H1 (cell line): Measurements from ENCODE around the gene SCMH1. TPM values are rescaled to one million over a fixed set of nuclear protein-coding genes. Genes with fewer than 3 reads are reported as not detected.
A peak's percentile ranks its signal among the peaks of the same experiment; 100 is the strongest.

Experiments
- RAD21 ChIP-seq, 2 experiments: IDR thresholded peaks in 1 of 2; conservative IDR thresholded peaks in 1 of 2; 2 replicates each; pipeline ENCODE4 v1.6.1; 2011; ENCODE audit warnings: low read depth in 2 of 2, low read length in 2 of 2, improper control_type of control experiment in 1 of 2, inconsistent platforms in 1 of 2, mild to moderate bottlenecking in 1 of 2, moderate library complexity in 1 of 2
- SP4 ChIP-seq: IDR thresholded peaks from 2 replicates; pipeline ENCODE4 v1.6.1; 2012; ENCODE audit warnings: low read length, inconsistent platforms
- polyA plus RNA-seq, 7 experiments: library from polyadenylated mRNA; depleted of rRNA in 3 of 7; stranded (reverse) in 5 of 7; unstranded in 2 of 7; fragments of >200 nt in 5 of 7; fragments of 200-250 nt in 2 of 7; gene quantifications; 1 replicate in 5 of 7; 2 replicates in 1 of 7; 4 replicates in 1 of 7; pipeline versions ENCODE4 v1.2.1 to v1.2.3, GENCODE V29; 2011 to 2013; ENCODE audit warnings: missing spikeins in 2 of 7, mixed read lengths in 2 of 7
- total RNA-seq: library from RNA; stranded (reverse); fragmentation: NEBNext Ultra II Directional; extraction: Animal tissue kit (Norgen Biotek cat#: 25700); gene quantifications from 2 replicates; pipeline ENCODE4 v1.2.1, GENCODE V29; 2021

SCMH1 gene
- total and polyA plus RNA-seq, 2 of the 8 experiments (the other 6 are each of a cell fraction or from before 2014, with no cell fraction given), result 16.6 to 30.7 TPM

DNA sequence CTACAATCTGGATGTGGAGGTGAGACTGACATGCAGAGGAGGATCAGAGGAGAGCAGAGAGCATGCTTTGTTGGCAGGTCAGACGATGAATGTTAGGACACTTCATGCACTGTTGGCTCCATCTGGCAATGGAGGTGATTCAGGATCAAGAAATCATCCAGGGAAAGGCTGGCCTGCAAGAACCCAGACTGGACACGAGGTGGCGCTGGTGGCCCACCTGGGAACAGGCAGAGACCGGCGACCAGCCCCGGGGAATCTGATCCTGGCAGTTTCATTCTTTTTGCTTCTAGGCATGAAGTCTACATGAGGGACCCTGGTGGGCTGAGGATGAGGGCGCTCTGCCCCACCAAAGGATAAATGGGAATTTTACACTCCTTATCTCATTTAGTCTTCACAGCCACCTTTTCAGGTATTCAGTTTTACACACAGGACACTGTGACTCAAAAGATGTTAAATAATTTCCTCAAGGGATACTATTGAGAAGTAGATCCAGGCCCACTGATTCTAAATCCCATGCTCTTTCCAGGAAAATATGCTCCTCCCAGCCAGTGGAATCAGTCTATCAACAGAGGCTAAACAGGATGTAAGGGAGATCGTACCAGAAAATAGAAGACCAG lies 26.2 kb upstream of the SCMH1 start (continued):
- TF ChIP-seq RAD21 (IDR thresholded peaks at IDR 0.05 in 1 of 2, conservative IDR thresholded peaks at IDR 0.05 in 1 of 2; ENCODE audit: low read depth in 2 of 2, low read length in 2 of 2), result peak; percentile 99 to 100
- no peak for TF ChIP-seq SP4
